Islet precursor cell (in vitro differentiated cells): ENCODE measurements around the gene NHLRC2.
"Not testable (repeated sequence)": the region's sequence is repeated elsewhere in the genome, so short reads cannot be mapped to it uniquely, and the experiment has no call there.

Experiments
- DNase-seq: peaks from one replicate; pipeline ENCODE4 v3.0.0-alpha.2; 2018

NHLRC2 gene

GRCh38 chr10:113911839-113912238, 57.4 kb downstream of the NHLRC2 start:
- DNase-seq = no peak

- no peak for DNase-seq
These were observed 58.1 kb downstream of the NHLRC2 start for GRCh38 chr10:113912582-113912981.

GRCh38 chr10:113914956-113915355, 60.5 kb downstream of the NHLRC2 start:
- no peak for DNase-seq

- no peak for DNase-seq
These were observed 61.1 kb downstream of the NHLRC2 start for GRCh38 chr10:113915540-113915939.

GRCh38 chr10:113916053-113916452, 61.6 kb downstream of the NHLRC2 start:
- no peak for DNase-seq

GRCh38 chr10:113917636-113918035, 63.2 kb downstream of the NHLRC2 start:
- DNase-seq = no peak

- DNase-seq = no peak
These were observed 65.7 kb downstream of the NHLRC2 start for GRCh38 chr10:113920114-113920513.

GRCh38 chr10:113920875-113921274, 66.4 kb downstream of the NHLRC2 start:
- no peak for DNase-seq

GRCh38 chr10:113921561-113922370, 67.3 kb downstream of the NHLRC2 start:
- no peak for DNase-seq

- DNase-seq = no peak
These were observed 68.5 kb downstream of the NHLRC2 start for GRCh38 chr10:113922787-113923570.

GRCh38 chr10:113924186-113924585, 69.7 kb downstream of the NHLRC2 start:
- DNase-seq = no peak

- DNase-seq = no peak
These were observed 70.2 kb downstream of the NHLRC2 start for GRCh38 chr10:113924664-113925063.

- DNase-seq = no peak
These were observed 73.0 kb downstream of the NHLRC2 start for GRCh38 chr10:113927440-113927839.

GRCh38 chr10:113928830-113929229, 74.4 kb downstream of the NHLRC2 start:
- no peak for DNase-seq

GRCh38 chr10:113929522-113929921, 75.1 kb downstream of the NHLRC2 start:
- DNase-seq = no peak

GRCh38 chr10:113930482-113931057, 76.1 kb downstream of the NHLRC2 start:
- peak; percentile 61 for DNase-seq

GRCh38 chr10:113932854-113933253, 78.4 kb downstream of the NHLRC2 start:
- no peak for DNase-seq

- DNase-seq = no peak
These were observed 79.6 kb downstream of the NHLRC2 start for GRCh38 chr10:113933894-113934532.

GRCh38 chr10:113937258-113937657, 82.8 kb downstream of the NHLRC2 start:
- DNase-seq = no peak

- no peak for DNase-seq
These were observed 83.3 kb downstream of the NHLRC2 start for GRCh38 chr10:113937756-113938155.

GRCh38 chr10:113939212-113939860, 84.9 kb downstream of the NHLRC2 start:
- DNase-seq = no peak

- DNase-seq = no peak
These were observed 86.7 kb downstream of the NHLRC2 start for GRCh38 chr10:113941140-113941539.

GRCh38 chr10:113943196-113943595, 88.7 kb downstream of the NHLRC2 start:
- DNase-seq = not testable (repeated sequence)
